NCI-H2029 (cell line): ENCODE results near the gene ATL2.
"Not testable (repeated sequence)": the region's sequence is repeated elsewhere in the genome, so short reads cannot be mapped to it uniquely, and the experiment has no call there.

ENCODE experiments used
- DNase-seq: peaks from one replicate; lab custom pipeline; 2025; lab: John Stamatoyannopoulos, UW

ATL2 gene

DNA sequence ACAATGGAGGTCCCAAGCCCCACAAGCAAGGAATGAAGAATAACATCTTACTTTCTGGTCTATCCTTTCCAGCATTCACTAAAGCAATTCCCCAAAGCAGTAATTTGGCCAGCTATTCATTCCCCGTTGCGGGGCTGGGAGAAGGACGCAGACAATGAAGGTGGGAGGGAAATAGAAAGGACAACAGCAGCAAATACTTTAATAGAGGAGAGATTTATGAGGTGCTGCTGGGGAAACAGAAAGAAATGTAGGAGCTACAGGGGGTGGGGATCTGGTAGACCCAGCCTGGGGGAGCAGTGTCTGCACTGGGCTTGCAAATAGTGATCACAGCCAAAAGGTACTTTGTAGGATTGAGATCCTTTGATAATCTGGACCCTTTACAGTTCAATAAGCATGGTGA lies 13.9 kb upstream of the ATL2 start:
- no peak for DNase-seq

- DNase-seq: no peak
These were observed 10.8 kb upstream of the ATL2 start for GRCh38 chr2:38387887-38388286.

- DNase-seq: no peak
These were observed 9.7 kb upstream of the ATL2 start for GRCh38 chr2:38386821-38387220.

DNA sequence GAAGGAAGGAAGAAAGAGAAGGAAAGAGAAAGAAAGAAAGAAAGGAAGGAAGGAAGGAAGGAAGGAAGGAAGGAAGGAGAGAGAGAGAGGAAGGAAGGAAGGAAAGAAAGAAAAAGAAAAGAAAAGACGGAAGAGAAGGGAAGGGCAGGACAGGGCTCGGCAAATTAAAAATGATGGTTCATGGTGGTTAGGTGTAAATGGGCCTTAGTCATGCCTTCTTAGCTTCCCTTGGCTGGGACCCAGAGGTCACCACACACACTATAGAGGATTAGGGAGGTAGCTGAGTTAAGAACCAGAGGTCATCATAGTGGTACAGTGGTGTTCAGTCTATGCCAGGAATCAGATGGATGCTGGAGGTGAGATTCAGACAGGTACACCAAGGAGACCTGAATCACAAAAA lies 9.3 kb upstream of the ATL2 start:
- no peak for DNase-seq

GRCh38 chr2:38384338-38384737 lies 7.3 kb upstream of the ATL2 start:
- no peak for DNase-seq

DNA sequence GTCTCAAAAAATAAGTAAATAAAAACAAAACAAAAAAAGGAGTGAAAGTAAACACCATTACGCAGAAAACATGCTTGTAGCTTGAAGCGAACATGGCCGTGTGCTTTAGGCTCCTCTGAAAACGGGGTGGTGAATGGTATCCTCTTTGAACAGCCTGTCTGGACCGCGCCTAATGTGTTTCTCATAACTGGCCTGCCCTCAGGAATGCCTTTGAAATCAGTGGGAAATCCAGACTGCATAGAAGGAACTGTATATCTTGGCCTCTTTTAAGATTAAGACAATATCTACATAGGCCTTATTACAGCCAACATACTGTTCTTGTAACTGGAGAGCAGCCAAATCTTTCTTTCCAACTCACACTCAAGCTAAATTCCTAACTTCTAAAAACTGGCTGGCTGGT lies 6.7 kb upstream of the ATL2 start:
- not testable (repeated sequence) for DNase-seq

DNA sequence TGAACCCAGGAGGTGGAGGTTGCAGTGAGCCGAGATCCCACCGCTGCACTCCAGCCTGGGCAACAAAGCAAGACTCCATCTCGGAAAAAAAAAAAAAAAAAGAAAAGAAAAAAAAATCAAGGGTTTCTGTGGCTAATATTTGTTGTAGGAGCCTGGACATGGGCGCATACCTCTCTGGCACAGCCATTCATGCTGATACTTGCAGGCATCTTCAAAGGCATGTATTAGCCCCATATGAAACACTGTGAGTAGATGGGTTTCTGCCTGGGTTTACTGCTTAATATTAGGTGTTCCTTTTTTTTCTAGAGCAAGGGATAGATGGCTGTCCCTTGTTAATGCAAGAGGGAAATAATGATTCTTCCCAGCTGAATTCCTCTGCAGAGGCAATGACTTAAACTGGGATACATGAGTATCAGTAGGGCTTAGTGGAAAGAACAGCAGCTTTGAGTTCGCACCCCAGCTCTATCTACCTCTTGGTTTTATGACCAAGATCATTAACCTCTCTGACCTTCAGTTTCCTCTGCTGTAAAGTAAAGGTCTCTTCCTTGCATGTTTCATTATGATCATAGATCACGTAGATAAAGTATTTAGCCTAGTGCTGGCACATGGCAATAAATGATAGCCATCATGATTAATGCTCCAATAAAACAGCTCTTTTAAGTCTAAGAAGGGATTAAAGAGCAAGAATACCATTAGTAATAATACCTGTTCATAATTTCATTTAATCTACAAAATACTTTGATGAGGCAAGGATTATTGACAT lies 4.5 kb upstream of the ATL2 start:
- no peak for DNase-seq

GRCh38 chr2:38380397-38381130 lies 3.5 kb upstream of the ATL2 start:
- no peak for DNase-seq

- DNase-seq: peak; percentile 20
These were observed 575 bp downstream of the ATL2 start for GRCh38 chr2:38376346-38377049.

GRCh38 chr2:38375696-38376345 lies 1.3 kb downstream of the ATL2 start:
- DNase-seq: no peak

DNA sequence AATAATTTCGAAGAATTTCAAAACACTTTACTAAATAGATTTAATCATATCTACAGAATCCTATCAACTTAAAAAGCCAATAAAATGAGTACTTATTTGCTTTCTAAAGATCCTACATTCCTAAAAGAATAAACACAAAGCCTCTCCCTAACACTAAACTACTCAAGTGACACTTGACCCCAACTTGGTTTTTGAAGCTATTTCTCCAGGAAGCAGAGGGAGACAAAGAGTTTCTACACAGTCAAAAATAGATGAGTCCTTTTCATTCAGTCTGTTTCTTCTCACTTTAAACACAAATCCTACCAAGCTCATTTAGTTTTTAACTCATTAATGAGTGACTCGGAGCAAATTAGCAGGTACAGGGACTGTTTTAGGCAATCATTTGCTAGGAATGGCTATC lies 2.1 kb downstream of the ATL2 start:
- no peak for DNase-seq

GRCh38 chr2:38371235-38371634 lies 5.8 kb downstream of the ATL2 start:
- DNase-seq: no peak

- no peak for DNase-seq
These were observed 6.4 kb downstream of the ATL2 start for GRCh38 chr2:38370664-38371063.

DNA sequence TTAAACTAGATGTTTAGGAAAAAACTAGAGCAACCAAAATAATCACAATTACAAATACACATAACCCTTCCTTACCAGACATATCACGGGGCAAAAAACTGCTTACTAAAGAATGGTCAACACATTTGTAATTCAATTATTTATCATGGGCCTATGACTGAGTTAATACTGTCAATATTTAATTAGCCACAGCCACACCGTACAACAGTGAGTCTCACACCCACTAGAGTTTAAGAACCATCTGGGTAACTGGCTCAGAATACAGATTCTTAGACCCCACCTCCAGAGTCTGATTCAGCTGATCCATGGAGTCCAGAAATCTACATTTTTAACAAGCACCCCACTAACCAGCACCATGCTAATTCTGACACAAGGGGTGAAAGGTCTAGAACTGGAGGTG lies 14.8 kb downstream of the ATL2 start:
- no peak for DNase-seq

DNA sequence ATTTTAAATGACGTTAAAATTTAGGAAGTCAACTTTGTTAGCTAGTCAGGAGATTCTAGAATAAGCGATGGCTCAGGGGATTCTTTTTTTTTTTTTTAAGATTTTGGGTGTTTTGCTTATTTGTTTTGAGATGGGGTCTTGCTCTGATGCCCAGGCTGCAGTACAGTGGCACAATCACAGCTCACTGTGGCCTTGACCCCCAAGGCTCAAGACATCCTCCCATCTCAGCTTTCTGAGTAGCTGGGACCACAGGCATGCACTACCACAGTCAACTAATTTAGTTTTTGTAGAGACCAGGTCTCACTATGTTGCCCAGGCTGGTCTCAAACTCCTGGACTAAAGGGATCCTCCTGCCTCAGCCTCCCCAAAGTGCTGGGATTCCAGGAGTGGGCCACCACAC lies 16.9 kb downstream of the ATL2 start:
- no peak for DNase-seq

DNA sequence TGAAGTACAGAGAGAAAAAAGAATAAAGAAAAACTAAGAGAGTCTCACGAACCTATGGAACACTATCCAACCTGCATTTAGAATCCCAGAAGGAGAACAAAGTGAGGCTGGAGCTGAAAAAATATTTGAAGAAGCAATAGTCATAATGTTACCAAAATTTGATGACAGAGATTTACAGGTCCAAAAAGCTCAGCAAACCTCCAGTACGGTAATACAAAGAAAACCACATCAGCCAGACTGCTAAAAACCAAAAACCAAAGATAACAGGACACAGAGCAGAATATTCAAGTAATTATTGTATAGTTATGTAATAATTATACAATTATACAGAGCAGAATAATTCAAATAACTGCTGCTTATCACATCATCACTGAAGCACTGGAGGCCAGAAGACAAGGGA lies 23.7 kb downstream of the ATL2 start:
- DNase-seq: no peak

DNA sequence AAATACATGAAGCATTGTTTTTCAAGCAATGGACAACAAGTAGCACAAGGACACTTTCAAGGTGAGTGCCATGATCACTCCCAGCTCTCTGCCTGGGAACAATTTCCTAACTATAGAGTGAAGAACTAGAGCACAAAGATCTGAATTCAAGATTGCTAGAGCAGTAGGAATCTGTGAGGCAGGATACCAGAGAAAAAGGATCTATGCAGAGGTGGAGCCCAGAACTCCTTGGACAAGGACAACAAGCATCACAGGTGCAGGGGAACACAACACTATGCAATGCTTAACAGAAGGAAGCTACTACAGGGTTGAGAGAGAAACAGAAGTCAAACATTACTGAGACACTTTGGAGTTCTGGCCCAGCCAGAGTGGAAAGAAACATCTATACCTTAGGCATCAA lies 24.7 kb downstream of the ATL2 start:
- DNase-seq: no peak

- no peak for DNase-seq
These were observed 31.6 kb downstream of the ATL2 start for GRCh38 chr2:38345323-38346038.

GRCh38 chr2:38344813-38345212 lies 32.3 kb downstream of the ATL2 start:
- no peak for DNase-seq

DNA sequence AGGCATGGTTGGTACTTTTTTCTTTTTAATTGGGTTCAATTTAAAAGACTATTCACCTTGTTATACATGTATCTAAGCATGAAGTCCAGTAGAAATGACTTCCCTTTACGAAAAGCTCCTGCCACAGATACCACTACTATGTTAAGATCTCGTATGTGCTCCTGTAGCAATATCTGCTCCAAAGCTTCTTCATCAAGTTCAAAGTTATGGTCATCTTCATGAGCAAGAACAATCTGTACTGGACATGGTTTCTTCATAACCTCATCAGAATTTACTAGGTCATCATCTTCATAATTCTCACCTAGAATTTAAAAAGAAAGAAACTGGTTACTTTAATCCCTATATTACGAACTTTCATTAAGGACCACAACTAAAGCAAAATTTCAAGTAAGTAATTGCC lies 33.9 kb downstream of the ATL2 start:
- no peak for DNase-seq

DNA sequence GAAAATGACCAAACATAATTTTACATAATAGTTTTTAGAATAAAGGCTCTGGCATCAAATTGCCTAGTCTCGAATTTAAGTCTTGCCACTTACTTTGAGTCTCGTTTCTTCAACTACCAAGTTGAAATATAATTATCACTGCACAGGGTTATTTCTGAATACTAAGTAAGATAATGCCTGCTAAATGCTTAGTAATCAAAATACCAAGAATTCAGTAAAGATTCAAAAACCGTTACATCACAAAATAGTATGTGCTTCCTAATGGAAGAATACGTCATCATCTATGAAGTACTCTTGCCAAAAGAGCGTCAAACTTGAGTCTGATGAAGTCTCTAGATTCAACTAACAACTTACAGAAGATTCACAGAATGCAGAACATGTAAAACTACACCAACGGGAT lies 40.5 kb downstream of the ATL2 start:
- no peak for DNase-seq

GRCh38 chr2:38330754-38331153 lies 46.3 kb downstream of the ATL2 start:
- DNase-seq: no peak
